SU-DHL-6 (cell line): ENCODE measurements around the gene ARHGAP35.
"Not testable (repeated sequence)": the region's sequence is repeated elsewhere in the genome, so short reads cannot be mapped to it uniquely, and the experiment has no call there.

Source experiments
- H2AFZ ChIP-seq: fragments of 200-600 bp; sonication (generic); 2 replicates; pipeline ENCODE4 v1.6.1; 2014; ENCODE audit warnings: low read depth, mild to moderate bottlenecking, moderate library complexity, mixed read lengths, antibody characterized with exemption, low read length; ENCODE audit not compliant: severe bottlenecking
- H3F3A ChIP-seq: fragments of 200-600 bp; shearing (Covaris generic); 2 replicates; pipeline ENCODE4 v1.6.0; 2016; ENCODE audit warnings: antibody characterized with exemption, mild to moderate bottlenecking; ENCODE audit not compliant: insufficient read depth
- H3K27ac ChIP-seq: fragments of 200-600 bp; sonication (generic); 2 replicates; pipeline ENCODE4 v1.5.1; 2016; ENCODE audit warnings: low read depth, mild to moderate bottlenecking, low read length, moderate library complexity, mixed read lengths
- H3K27me3 ChIP-seq: fragments of 200-600 bp; sonication (generic), shearing (Covaris generic); 2 replicates; pipeline ENCODE4 v1.6.0; 2014; ENCODE audit warnings: mild to moderate bottlenecking, low read length
- H3K36me3 ChIP-seq: fragments of 200-600 bp; sonication (generic); 2 replicates; pipeline ENCODE4 v1.6.1; 2014; ENCODE audit warnings: mild to moderate bottlenecking, low read length, mixed read lengths
- H3K4me2 ChIP-seq: fragments of 300-600, 200-600 bp; shearing (Covaris generic), sonication (generic); 2 replicates; pipeline ENCODE4 v1.6.0; 2014; ENCODE audit warnings: low read length, low read depth, mild to moderate bottlenecking; ENCODE audit not compliant: poor library complexity, severe bottlenecking
- H3K4me3 ChIP-seq: fragments of 200-600 bp; sonication (generic); 2 replicates; pipeline ENCODE4 v1.5.1; 2014; ENCODE audit warnings: antibody characterized with exemption, low read length, mild to moderate bottlenecking, mixed read lengths; ENCODE audit not compliant: insufficient read depth, poor library complexity, severe bottlenecking
- H3K79me2 ChIP-seq: fragments of 200-600 bp; sonication (generic); 2 replicates; pipeline ENCODE4 v1.6.1; 2014; ENCODE audit warnings: mild to moderate bottlenecking, low read length, moderate library complexity; ENCODE audit not compliant: insufficient read depth
- H3K9ac ChIP-seq: fragments of 200-600 bp; sonication (generic); 2 replicates; pipeline ENCODE4 v1.7.0; 2014; ENCODE audit warnings: mild to moderate bottlenecking, low read length
- H3K9me2 ChIP-seq: fragments of 200-600 bp; sonication (generic); replicated peaks from 2 replicates; pipeline ENCODE4 v1.6.1; 2014; ENCODE audit warnings: low read length; ENCODE audit not compliant: insufficient read depth
- H3K9me3 ChIP-seq: fragments of 200-600 bp; sonication (generic); 2 replicates; pipeline ENCODE4 v1.6.1; 2014; ENCODE audit warnings: low read length, mixed read lengths; ENCODE audit not compliant: insufficient read depth
- H4K20me1 ChIP-seq: fragments of 200-600 bp; sonication (generic); 2 replicates; pipeline ENCODE4 v1.6.1; 2014; ENCODE audit warnings: low read depth, mild to moderate bottlenecking, antibody characterized with exemption, low read length, moderate library complexity, mixed read lengths
- EZH2phosphoT487 ChIP-seq: fragments of 200-600 bp; sonication (generic), shearing (Covaris generic); conservative IDR thresholded peaks from 2 replicates; pipeline ENCODE4 v1.6.1; 2018; ENCODE audit warnings: mild to moderate bottlenecking, antibody characterized with exemption, low read length, moderate library complexity, mixed read lengths
- TF ChIP-seq, protein P1 (sequence below): fragments of 200-600 bp; sonication (generic); IDR thresholded peaks from one replicate; pipeline ENCODE4 v1.5.1; 2017; ENCODE audit warnings: antibody characterized with exemption, mild to moderate bottlenecking, low read length, moderate library complexity; ENCODE audit not compliant: insufficient read depth, poor library complexity, severe bottlenecking

The ARHGAP35 gene

DNA sequence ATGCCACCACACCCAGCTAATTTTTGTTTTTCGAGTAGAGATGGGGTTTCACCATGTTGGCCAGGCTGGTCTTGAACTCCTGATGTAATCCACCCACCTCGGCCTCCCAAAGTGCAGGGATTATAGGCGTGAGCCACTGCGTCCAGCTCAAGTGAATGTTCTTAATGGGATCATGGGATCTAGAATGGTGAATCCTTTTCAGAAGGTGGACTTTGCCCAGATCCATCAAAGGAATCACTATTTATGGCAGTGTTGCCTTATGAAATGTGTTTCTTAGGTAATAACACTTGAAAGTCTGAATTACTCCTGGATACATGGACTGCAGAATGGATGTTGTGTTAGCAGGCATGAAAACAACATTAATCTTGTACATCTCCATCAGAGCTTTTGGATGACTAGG is 20.3 kb downstream of the ARHGAP35 start:
- Histone ChIP-seq H3K36me3 (no peaks in the 10 kb centered on the region), H3K9ac (no peak overlapping the region), H3K9me3 (no peaks in the 10 kb centered on the region), H3K4me3 (no peak overlapping the region), H3K79me2 (peaks cover 80% of the 10 kb centered on the region), H3K27ac (no peak overlapping the region), H3K9me2 (no peaks in the 10 kb centered on the region), H3K27me3 (no peaks in the 10 kb centered on the region), H3K4me2 (no peak overlapping the region), H4K20me1 (peaks cover 2% of the 10 kb centered on the region; the same call in 1 of the 2 replicates), H2AFZ (no peak overlapping the region), H3F3A (no peaks in the 10 kb centered on the region)
- TF ChIP-seq EZH2phosphoT487, result no peak
- TF ChIP-seq, protein P1, sequence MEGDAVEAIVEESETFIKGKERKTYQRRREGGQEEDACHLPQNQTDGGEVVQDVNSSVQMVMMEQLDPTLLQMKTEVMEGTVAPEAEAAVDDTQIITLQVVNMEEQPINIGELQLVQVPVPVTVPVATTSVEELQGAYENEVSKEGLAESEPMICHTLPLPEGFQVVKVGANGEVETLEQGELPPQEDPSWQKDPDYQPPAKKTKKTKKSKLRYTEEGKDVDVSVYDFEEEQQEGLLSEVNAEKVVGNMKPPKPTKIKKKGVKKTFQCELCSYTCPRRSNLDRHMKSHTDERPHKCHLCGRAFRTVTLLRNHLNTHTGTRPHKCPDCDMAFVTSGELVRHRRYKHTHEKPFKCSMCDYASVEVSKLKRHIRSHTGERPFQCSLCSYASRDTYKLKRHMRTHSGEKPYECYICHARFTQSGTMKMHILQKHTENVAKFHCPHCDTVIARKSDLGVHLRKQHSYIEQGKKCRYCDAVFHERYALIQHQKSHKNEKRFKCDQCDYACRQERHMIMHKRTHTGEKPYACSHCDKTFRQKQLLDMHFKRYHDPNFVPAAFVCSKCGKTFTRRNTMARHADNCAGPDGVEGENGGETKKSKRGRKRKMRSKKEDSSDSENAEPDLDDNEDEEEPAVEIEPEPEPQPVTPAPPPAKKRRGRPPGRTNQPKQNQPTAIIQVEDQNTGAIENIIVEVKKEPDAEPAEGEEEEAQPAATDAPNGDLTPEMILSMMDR, result no peak

DNA sequence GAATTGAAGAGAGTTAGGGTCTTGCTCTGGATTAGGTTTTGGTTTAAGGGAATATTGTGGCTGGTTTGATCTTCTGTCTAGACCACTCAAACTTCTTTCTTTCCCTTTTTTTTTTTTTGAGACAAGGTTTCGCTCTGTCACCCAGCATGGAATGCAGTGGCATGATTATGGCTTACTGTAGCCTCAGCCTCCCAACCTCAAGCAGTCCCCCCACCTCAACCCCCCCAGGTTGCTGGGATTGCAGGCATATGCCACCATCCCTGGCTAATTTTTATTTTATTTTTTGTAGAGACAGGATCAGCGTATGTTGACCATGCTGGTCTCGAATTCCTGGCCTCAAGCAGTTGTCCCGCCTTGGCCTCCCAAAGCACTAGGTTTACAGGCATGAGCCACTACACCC is 21.2 kb downstream of the ARHGAP35 start:
- TF ChIP-seq, protein P1, result no peak
- no peak for TF ChIP-seq EZH2phosphoT487
- Histone ChIP-seq H3K4me2 (no peak overlapping the region), H3K9me2 (no peaks in the 10 kb centered on the region), H3F3A (no peaks in the 10 kb centered on the region), H3K9ac (no peak overlapping the region), H2AFZ (no peak overlapping the region), H3K4me3 (no peak overlapping the region), H3K9me3 (no peaks in the 10 kb centered on the region), H3K27ac (no peak overlapping the region), H3K79me2 (peaks cover 81% of the 10 kb centered on the region), H4K20me1 (peaks cover 7% of the 10 kb centered on the region; the same call in 1 of the 2 replicates), H3K27me3 (no peaks in the 10 kb centered on the region), H3K36me3 (no peaks in the 10 kb centered on the region)

DNA sequence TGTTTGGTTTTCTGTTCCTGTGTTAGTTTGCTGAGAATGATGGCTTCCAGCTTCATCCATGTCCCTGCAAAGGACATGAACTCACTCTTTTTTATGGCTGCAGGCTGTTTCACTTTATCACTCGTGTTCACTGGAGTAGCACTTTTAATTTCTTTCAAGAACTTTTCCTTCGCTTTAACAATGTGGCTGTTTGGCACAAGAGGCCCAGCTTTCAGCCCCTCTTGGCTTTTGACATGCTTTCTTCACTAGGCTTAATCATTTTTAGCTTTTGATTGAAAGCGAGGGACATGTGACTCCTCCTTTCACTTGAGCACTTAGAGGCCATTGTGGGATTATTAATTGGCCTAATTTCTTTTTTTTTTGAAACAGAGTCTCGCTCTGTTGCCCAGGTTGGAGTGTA is 22.0 kb downstream of the ARHGAP35 start:
- not testable (repeated sequence) for H3K4me3 ChIP-seq, H3K27me3 ChIP-seq, H4K20me1 ChIP-seq, H3K36me3 ChIP-seq, H3F3A ChIP-seq, H3K9me2 ChIP-seq, H3K9me3 ChIP-seq, H3K27ac ChIP-seq, H2AFZ ChIP-seq, H3K9ac ChIP-seq, H3K4me2 ChIP-seq
- H3K79me2 ChIP-seq, result peaks cover 87% of the 10 kb centered on the region

DNA sequence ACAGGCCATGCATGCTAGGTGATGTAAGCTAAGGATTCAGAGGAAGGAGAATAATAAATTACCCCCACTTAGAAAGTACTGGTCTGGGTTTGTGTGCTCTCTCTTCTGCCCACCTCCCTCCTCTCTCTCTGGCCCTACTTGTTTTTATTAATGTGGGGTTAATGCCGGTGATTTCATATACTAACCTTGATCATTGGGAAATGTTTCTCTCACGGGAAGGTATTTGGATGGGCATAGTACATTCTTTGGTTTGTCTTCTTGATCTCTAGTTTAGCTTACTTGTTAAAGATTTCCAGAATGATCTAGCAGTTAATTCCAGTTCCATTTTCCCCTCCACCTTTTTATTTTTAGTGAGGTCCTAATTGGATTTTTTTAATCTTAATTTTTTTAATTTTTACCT is 24.6 kb downstream of the ARHGAP35 start:
- Histone ChIP-seq H4K20me1 (peaks cover 12% of the 10 kb centered on the region; the same call in 1 of the 2 replicates), H3K9me3 (no peaks in the 10 kb centered on the region), H3K79me2 (peaks cover 86% of the 10 kb centered on the region), H3K9ac (no peak overlapping the region), H2AFZ (no peak overlapping the region), H3F3A (peaks cover 8% of the 10 kb centered on the region), H3K4me3 (no peak overlapping the region), H3K27me3 (no peaks in the 10 kb centered on the region), H3K9me2 (no peaks in the 10 kb centered on the region), H3K27ac (no peak overlapping the region), H3K36me3 (no peaks in the 10 kb centered on the region), H3K4me2 (no peak overlapping the region)
- TF ChIP-seq, protein P1, result no peak
- no peak for TF ChIP-seq EZH2phosphoT487
